Natural killer cell (primary cell): ENCODE data around the gene STAT5B. TPM values are rescaled to one million over a fixed set of nuclear protein-coding genes. Genes with fewer than 3 reads are reported as not detected.

Source experiments
- ATAC-seq, 3 donors: fragments of 150-1000 bp in 2 of 3; fragments of 200-7000 bp in 1 of 3; cut with Tn5 transposase; 1 replicate in 1 of 3; 2 replicates in 2 of 3; pipeline ENCODE4 v1.10.0; 2021; ENCODE audit warnings: mild to moderate bottlenecking in 2 of 3, moderate library complexity in 2 of 3
- DNase-seq, 2 donors: peaks; one replicate each; pipeline versions ENCODE4 v3.0.0 to v3.0.0-alpha.2; 2013 to 2021; ENCODE audit warnings: mixed read lengths in 1 of 2
- H3K27ac ChIP-seq: one replicate; pipeline ENCODE4 v1.5.1; 2013; ENCODE audit warnings: mild to moderate bottlenecking, low read length
- H3K27me3 ChIP-seq: one replicate; pipeline ENCODE4 v1.6.1; 2013; ENCODE audit warnings: low read length; ENCODE audit not compliant: control insufficient read depth, insufficient read depth
- H3K36me3 ChIP-seq: one replicate; pipeline ENCODE4 v1.6.1; 2013; ENCODE audit warnings: low read length; ENCODE audit not compliant: control insufficient read depth, insufficient read depth
- H3K4me1 ChIP-seq: one replicate; pipeline ENCODE4 v1.6.1; 2013; ENCODE audit warnings: low read length; ENCODE audit not compliant: control insufficient read depth, insufficient read depth
- H3K4me3 ChIP-seq: one replicate; pipeline ENCODE4 v1.5.1; 2013; ENCODE audit warnings: low read length
- H3K9me3 ChIP-seq: one replicate; pipeline ENCODE4 v1.6.1; 2013; ENCODE audit warnings: low read length; ENCODE audit not compliant: control insufficient read depth, insufficient read depth
- H3K27ac Mint-ChIP-seq, 2 donors: one replicate each; pipeline ENCODE4 v1.8.0; 2022; ENCODE audit warnings: mild to moderate bottlenecking in 2 of 2, mixed read lengths in 2 of 2, moderate library complexity in 1 of 2
- H3K27me3 Mint-ChIP-seq, 2 donors: one replicate each; pipeline ENCODE4 v1.8.0; 2022; ENCODE audit warnings: low read depth in 2 of 2, mixed read lengths in 2 of 2
- H3K36me3 Mint-ChIP-seq: one replicate; pipeline ENCODE4 v1.8.0; 2022; ENCODE audit warnings: mixed read lengths
- H3K4me1 Mint-ChIP-seq, 2 donors: one replicate each; pipeline ENCODE4 v1.8.0; 2022; ENCODE audit warnings: mixed read lengths in 2 of 2
- H3K4me3 Mint-ChIP-seq: one replicate; pipeline ENCODE4 v1.8.0; 2022; ENCODE audit warnings: mild to moderate bottlenecking, moderate library complexity, mixed read lengths
- H3K9me3 Mint-ChIP-seq, 2 donors: one replicate each; pipeline ENCODE4 v1.8.0; 2022; ENCODE audit warnings: mixed read lengths in 2 of 2
- CTCF ChIP-seq: fragments of 200-600 bp; IDR thresholded peaks from one replicate; pipeline ENCODE4 v1.8.0; 2022; ENCODE audit warnings: antibody characterized with exemption
- WGBS: methylation state at CpG from one replicate; pipeline ENCODE4 v1.1.7; 2013; ENCODE audit warnings: missing lambda C conversion rate; ENCODE audit not compliant: insufficient coverage; 5-methylcytosine and 5-hydroxymethylcytosine counted together
- intact Hi-C: fragments of 100-400 bp; cut with micrococcal nuclease; formaldehyde crosslinking; loops from one replicate; pipeline ENCODE4 v1.14.2; 2022
- total RNA-seq, 4 donors: library from RNA; stranded (reverse); fragments of 120-200 nt in 1 of 4; gene quantifications; one replicate each; pipeline versions ENCODE4 v1.2.3 to v1.2.4, GENCODE V29; 2013 to 2022

STAT5B gene
- total RNA-seq, 3 donors from 2014 or later (not counting 1 experiment from before 2014, with no cell fraction given), result 79.9 to 112 (median 103) TPM

GRCh38 chr17:42271006-42271778 is 5.0 kb downstream of the STAT5B start:
- Mint-ChIP-seq H3K9me3 (no peaks in the 10 kb centered on the region), H3K36me3 (no peaks in the 10 kb centered on the region), H3K4me1 (peaks cover 50 to 52% of the 10 kb centered on the region in 2 donors), H3K4me3 (peak overlapping the region; percentile 59), H3K27ac (peak overlapping the region; percentile 88 to 92), H3K27me3 (no peaks in the 10 kb centered on the region)
- no peaks in the 10 kb centered on the region for H3K27me3 ChIP-seq
- DNase-seq, result peak in 1 of 2 donors; percentile 38
- H3K27ac ChIP-seq, result peak overlapping the region; percentile 69
- no peaks in the 10 kb centered on the region for H3K36me3 ChIP-seq
- H3K4me3 ChIP-seq, result no peak overlapping the region
- H3K4me1 ChIP-seq, result peaks cover 12% of the 10 kb centered on the region
- intact Hi-C loops, result loop anchor here (10.0 kb wide), 1 partner anchor 46 kb away; no protein-coding TSS in a partner anchor
- H3K9me3 ChIP-seq, result no peaks in the 10 kb centered on the region
- no peak for ATAC-seq
- WGBS, result 80% methylated on average over 3 of the region's 3 CpGs
- TF ChIP-seq CTCF, result no peak

DNA sequence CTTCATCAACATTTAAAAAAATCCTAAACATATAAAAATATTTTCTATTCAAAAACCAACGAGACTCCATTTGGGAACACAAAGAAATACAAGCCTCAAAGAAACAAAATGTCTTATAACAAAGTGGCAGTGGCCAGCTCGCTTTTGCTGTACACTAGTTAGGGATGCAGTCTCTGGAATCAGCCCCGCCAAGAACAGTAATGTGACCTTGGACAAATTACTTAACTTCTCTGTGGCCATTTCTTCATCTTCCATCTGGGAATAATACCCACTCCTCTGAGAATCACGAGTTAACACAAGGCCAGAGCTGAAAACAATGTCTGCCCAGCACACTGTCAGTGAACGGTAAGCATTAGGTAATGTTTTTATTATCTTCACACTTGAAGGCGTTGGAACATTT is 5.6 kb downstream of the STAT5B start:
- Mint-ChIP-seq H3K9me3 (no peaks in the 10 kb centered on the region), H3K4me1 (peaks cover 48 to 50% of the 10 kb centered on the region in 2 donors), H3K36me3 (no peaks in the 10 kb centered on the region), H3K27me3 (no peaks in the 10 kb centered on the region), H3K4me3 (no peak overlapping the region), H3K27ac (peak overlapping the region; percentile 88 to 92)
- TF ChIP-seq CTCF, result no peak
- no peaks in the 10 kb centered on the region for H3K9me3 ChIP-seq
- intact Hi-C loops, result loop anchor here (10.0 kb wide), 1 partner anchor 46 kb away; no protein-coding TSS in a partner anchor
- H3K4me3 ChIP-seq, result no peak overlapping the region
- DNase-seq (peak in 1 of 2 donors; percentile 36), ATAC-seq (no peak)
- no peaks in the 10 kb centered on the region for H3K36me3 ChIP-seq
- H3K27ac ChIP-seq, result no peak overlapping the region
- H3K4me1 ChIP-seq, result peaks cover 12% of the 10 kb centered on the region
- 77% methylated on average over 6 of the region's 6 CpGs for WGBS
- no peaks in the 10 kb centered on the region for H3K27me3 ChIP-seq

GRCh38 chr17:42270170-42270535 is 6.0 kb downstream of the STAT5B start:
- Mint-ChIP-seq H3K27ac (peak overlapping the region in 1 of 2 donors; percentile 88), H3K36me3 (no peaks in the 10 kb centered on the region), H3K4me1 (peaks cover 44 to 46% of the 10 kb centered on the region in 2 donors), H3K27me3 (no peaks in the 10 kb centered on the region), H3K9me3 (no peaks in the 10 kb centered on the region), H3K4me3 (no peak overlapping the region)
- Histone ChIP-seq H3K36me3 (no peaks in the 10 kb centered on the region), H3K27me3 (no peaks in the 10 kb centered on the region), H3K9me3 (no peaks in the 10 kb centered on the region), H3K27ac (no peak overlapping the region), H3K4me3 (no peak overlapping the region), H3K4me1 (peaks cover 8% of the 10 kb centered on the region)
- DNase-seq (no peak), ATAC-seq (no peak)
- WGBS, result no CpG with 5 or more reads among the region's 4 CpGs
- intact Hi-C loops, result loop anchor here (10.0 kb wide), 1 partner anchor 45 kb away; no protein-coding TSS in a partner anchor
- no peak for TF ChIP-seq CTCF
